OCI-LY3 (cell line): ENCODE results near the gene CPNE4.
A peak's percentile ranks its signal among the peaks of the same experiment; 100 is the strongest.

Source experiments
- H2AFZ ChIP-seq: fragments of 200-600, 300-600 bp; shearing (Covaris generic); 2 replicates; pipeline ENCODE4 v1.6.0; 2014; ENCODE audit warnings: antibody characterized with exemption, low read depth, low read length
- H3K27ac ChIP-seq: fragments of 200-600, 300-600 bp; sonication (generic); 2 replicates; pipeline ENCODE4 v1.5.1; 2014; ENCODE audit warnings: mild to moderate bottlenecking, low read length, moderate library complexity, mixed read lengths
- H3K27me3 ChIP-seq: fragments of 200-600, 300-600 bp; sonication (generic); 2 replicates; pipeline ENCODE4 v1.6.1; 2014; ENCODE audit warnings: low read depth, low read length, mixed read lengths
- H3K36me3 ChIP-seq: fragments of 200-600, 300-600 bp; sonication (generic); replicated peaks from 2 replicates; pipeline ENCODE3; 2014; ENCODE audit warnings: low read depth, low read length, mixed read lengths
- H3K4me1 ChIP-seq: fragments of 300-600, 200-600 bp; sonication (generic); 2 replicates; pipeline ENCODE4 v1.6.1; 2014; ENCODE audit warnings: low read length, mixed read lengths
- H3K4me2 ChIP-seq: fragments of 200-600, 300-600 bp; sonication (generic); 2 replicates; pipeline ENCODE4 v1.6.1; 2014; ENCODE audit warnings: low read length, mixed read lengths
- H3K4me3 ChIP-seq: fragments of 300-600, 200-600 bp; sonication (generic); 2 replicates; pipeline ENCODE4 v1.5.1; 2014; ENCODE audit warnings: antibody characterized with exemption, mild to moderate bottlenecking, low read length, moderate library complexity
- H3K79me2 ChIP-seq: fragments of 300-600, 200-600 bp; shearing (Covaris generic); 2 replicates; pipeline ENCODE4 v1.6.1; 2014; ENCODE audit warnings: mild to moderate bottlenecking, low read length, mixed read lengths
- H3K9ac ChIP-seq: fragments of 300-600, 200-600 bp; shearing (Covaris generic); 2 replicates; pipeline ENCODE4 v1.6.0; 2014; ENCODE audit warnings: mild to moderate bottlenecking, low read length, moderate library complexity
- H3K9me3 ChIP-seq: fragments of 200-600, 300-600 bp; shearing (Covaris generic); 2 replicates; pipeline ENCODE4 v1.6.1; 2014; ENCODE audit warnings: low read length, mixed read lengths; ENCODE audit not compliant: insufficient read depth
- H4K20me1 ChIP-seq: fragments of 200-600, 300-600 bp; sonication (generic); 2 replicates; pipeline ENCODE4 v1.6.1; 2016; ENCODE audit warnings: low read length, mixed read lengths; ENCODE audit not compliant: insufficient read depth
- EZH2phosphoT487 ChIP-seq: fragments of 200-600 bp; shearing (Covaris generic); IDR thresholded peaks from 2 replicates; pipeline ENCODE4 v1.6.1; 2018; ENCODE audit warnings: antibody characterized with exemption, mixed run types, low read depth
- TF ChIP-seq, protein P1 (sequence below): fragments of 200-600, 300-600 bp; sonication (generic); IDR thresholded peaks from 2 replicates; pipeline ENCODE4 v1.5.1; 2014; ENCODE audit warnings: antibody characterized with exemption, low read length, low read depth

Gene CPNE4

DNA sequence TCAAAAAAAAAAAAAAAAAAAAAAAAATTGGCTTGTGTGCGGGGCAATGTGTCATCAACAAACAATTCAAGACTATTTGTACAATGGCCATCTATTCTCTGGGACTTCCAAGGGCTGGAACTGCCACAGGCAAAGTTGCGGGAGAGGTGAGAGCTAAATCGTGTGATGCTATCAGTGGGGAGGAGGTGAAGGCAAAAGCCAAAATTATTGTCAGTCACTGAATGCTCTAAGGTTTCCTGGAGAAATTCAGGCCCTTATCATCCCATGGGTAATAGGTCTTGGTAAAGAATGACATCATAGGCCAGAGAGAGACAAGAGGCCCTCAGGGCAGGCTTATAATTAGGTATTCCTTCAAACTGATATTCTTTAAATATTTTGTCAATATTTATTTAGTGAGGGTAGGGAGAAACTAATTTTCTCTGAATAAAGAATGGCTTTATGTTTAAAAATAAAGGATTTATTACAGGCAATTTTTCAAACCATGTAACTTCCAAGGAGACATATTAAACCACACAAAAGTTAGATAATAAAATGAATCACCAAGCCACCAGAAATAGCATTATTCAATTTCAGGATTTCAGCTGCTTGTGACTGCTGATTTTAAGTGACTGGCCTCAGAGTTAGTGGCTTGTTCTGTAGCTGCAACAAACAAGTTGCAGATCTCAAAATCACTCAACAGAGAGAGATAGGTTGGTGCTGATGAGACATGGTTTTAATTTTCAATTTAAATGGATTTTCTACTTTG lies 305.7 kb downstream of the CPNE4 start:
- Histone ChIP-seq H3K79me2 (no peaks in the 10 kb centered on the region), H3K27ac (no peak overlapping the region), H3K9ac (no peak overlapping the region), H3K36me3 (no peaks in the 10 kb centered on the region), H2AFZ (0 out of 2 replicates have a peak overlapping the region, but pooled peaks have one; percentile 0), H3K9me3 (no peaks in the 10 kb centered on the region), H3K4me3 (no peak overlapping the region), H4K20me1 (no peaks in the 10 kb centered on the region), H3K27me3 (no peaks in the 10 kb centered on the region), H3K4me2 (no peak overlapping the region), H3K4me1 (peaks cover 52% of the 10 kb centered on the region)
- no peak for TF ChIP-seq EZH2phosphoT487
- TF ChIP-seq, protein P1, sequence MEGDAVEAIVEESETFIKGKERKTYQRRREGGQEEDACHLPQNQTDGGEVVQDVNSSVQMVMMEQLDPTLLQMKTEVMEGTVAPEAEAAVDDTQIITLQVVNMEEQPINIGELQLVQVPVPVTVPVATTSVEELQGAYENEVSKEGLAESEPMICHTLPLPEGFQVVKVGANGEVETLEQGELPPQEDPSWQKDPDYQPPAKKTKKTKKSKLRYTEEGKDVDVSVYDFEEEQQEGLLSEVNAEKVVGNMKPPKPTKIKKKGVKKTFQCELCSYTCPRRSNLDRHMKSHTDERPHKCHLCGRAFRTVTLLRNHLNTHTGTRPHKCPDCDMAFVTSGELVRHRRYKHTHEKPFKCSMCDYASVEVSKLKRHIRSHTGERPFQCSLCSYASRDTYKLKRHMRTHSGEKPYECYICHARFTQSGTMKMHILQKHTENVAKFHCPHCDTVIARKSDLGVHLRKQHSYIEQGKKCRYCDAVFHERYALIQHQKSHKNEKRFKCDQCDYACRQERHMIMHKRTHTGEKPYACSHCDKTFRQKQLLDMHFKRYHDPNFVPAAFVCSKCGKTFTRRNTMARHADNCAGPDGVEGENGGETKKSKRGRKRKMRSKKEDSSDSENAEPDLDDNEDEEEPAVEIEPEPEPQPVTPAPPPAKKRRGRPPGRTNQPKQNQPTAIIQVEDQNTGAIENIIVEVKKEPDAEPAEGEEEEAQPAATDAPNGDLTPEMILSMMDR: no peak

DNA sequence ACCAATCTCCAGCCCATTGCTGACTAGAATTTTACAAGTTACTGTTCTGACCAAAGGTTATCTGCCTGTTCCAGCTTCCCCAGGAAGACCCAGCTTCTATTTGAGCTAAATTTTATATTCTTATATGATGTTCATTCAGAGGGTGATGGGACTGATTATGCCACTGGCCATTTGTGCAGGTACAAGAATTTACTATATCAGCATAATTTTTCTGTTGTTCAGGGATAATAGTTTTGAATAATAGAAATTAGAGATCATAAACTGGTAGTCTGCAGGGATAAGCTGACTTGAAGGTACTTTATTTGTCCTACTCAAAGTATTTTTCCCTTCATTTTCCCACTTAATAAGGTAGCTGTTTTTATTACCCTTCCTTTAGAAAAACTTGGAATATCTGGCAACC lies 309.4 kb downstream of the CPNE4 start:
- peaks cover 16% of the 10 kb centered on the region for H3K4me1 ChIP-seq
- H3K4me3 ChIP-seq: no peak overlapping the region
- no peaks in the 10 kb centered on the region for H3K36me3 ChIP-seq
- no peak overlapping the region for H3K27ac ChIP-seq
- TF ChIP-seq EZH2phosphoT487: no peak
- TF ChIP-seq, protein P1: no peak
- H3K79me2 ChIP-seq: no peaks in the 10 kb centered on the region
- no peaks in the 10 kb centered on the region for H4K20me1 ChIP-seq
- no peak overlapping the region for H3K4me2 ChIP-seq
- no peaks in the 10 kb centered on the region for H3K27me3 ChIP-seq
- H3K9ac ChIP-seq: no peak overlapping the region
- no peaks in the 10 kb centered on the region for H3K9me3 ChIP-seq
- no peak overlapping the region for H2AFZ ChIP-seq

DNA sequence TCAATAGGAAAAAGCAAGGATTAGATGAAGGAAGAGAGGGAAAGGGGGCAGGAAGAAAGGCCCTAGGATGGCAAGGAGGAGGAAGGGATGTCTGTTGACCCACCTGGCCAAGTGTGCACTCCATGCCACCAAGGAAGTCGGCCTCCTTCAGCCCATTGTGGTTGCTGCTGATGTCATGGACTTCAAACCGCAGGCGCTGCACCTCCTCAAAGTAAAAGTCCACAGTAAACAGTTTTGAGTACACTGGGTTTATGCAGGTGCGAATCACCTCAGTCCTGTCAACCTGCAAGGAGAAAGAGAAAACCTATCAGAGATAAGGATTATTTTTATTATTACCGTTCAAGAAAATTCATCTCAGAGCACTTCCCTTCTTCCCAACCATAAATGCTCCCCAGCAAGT lies 311.5 kb downstream of the CPNE4 start:
- H3K36me3 ChIP-seq: no peaks in the 10 kb centered on the region
- no peak for TF ChIP-seq EZH2phosphoT487
- TF ChIP-seq, protein P1: no peak
- H3K9ac ChIP-seq: no peak overlapping the region
- no peaks in the 10 kb centered on the region for H3K9me3 ChIP-seq
- no peaks in the 10 kb centered on the region for H3K79me2 ChIP-seq
- no peak overlapping the region for H3K4me2 ChIP-seq
- no peaks in the 10 kb centered on the region for H3K27me3 ChIP-seq
- no peak overlapping the region for H2AFZ ChIP-seq
- no peaks in the 10 kb centered on the region for H4K20me1 ChIP-seq
- no peaks in the 10 kb centered on the region for H3K4me1 ChIP-seq
- H3K27ac ChIP-seq: no peak overlapping the region
- no peak overlapping the region for H3K4me3 ChIP-seq

DNA sequence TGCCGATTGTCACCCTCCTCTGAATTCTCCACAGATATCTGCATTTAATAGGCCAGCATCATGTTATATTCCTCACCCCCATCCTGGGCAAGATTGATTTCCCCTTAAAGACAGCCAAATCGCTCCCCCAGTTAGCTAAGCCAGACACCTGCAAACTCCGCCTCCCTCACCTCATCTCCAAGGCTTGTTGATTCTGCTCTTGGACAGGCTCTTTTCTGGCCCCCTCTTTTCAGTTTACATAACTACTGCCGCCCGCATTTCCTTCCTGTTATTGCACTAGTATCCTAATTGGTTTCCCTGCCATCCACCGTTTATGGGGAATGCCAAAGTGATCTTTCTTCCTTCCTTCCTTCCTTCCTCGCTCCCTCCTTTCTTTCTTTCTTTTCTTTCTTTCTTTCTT lies 317.3 kb downstream of the CPNE4 start:
- TF ChIP-seq, protein P1: no peak
- no peak for TF ChIP-seq EZH2phosphoT487

More for the DNA sequence above, 317.3 kb downstream of the CPNE4 start:
- no peaks in the 10 kb centered on the region for H3K79me2 ChIP-seq
- peaks cover 50% of the 10 kb centered on the region for H3K4me1 ChIP-seq
- H2AFZ ChIP-seq: no peak overlapping the region
- no peaks in the 10 kb centered on the region for H4K20me1 ChIP-seq
- H3K4me3 ChIP-seq: no peak overlapping the region
- H3K27me3 ChIP-seq: no peaks in the 10 kb centered on the region
- H3K4me2 ChIP-seq: no peak overlapping the region
- H3K36me3 ChIP-seq: no peaks in the 10 kb centered on the region
- no peaks in the 10 kb centered on the region for H3K9me3 ChIP-seq
- no peak overlapping the region for H3K27ac ChIP-seq
- H3K9ac ChIP-seq: no peak overlapping the region
